ENCODE measurements around the gene CD9.
"Not testable (repeated sequence)": the region's sequence is repeated elsewhere in the genome, so short reads cannot be mapped to it uniquely, and the experiment has no call there.

CD9 gene

GRCh38 chr12:6200256-6201212, at the start of gene CD9:
Gene CD9 (plus strand): TSS chr12:6200400. CDS start chr12:6200500, 100 bp downstream.
- DNase-seq: no peak

GRCh38 chr12:6154730-6155459, 45.3 kb upstream of the CD9 start:
- no peak for DNase-seq

GRCh38 chr12:6157482-6157881, 42.7 kb upstream of the CD9 start:
- DNase-seq: no peak

GRCh38 chr12:6158255-6158654, 41.9 kb upstream of the CD9 start:
- DNase-seq: no peak

- no peak for DNase-seq
These were observed 41.5 kb upstream of the CD9 start for GRCh38 chr12:6158749-6159148.

GRCh38 chr12:6159166-6160011, 40.8 kb upstream of the CD9 start:
- DNase-seq: not testable (repeated sequence)

GRCh38 chr12:6160049-6160649, 40.1 kb upstream of the CD9 start:
- DNase-seq: not testable (repeated sequence)

- peak; percentile 77 for DNase-seq
These were observed 38.9 kb upstream of the CD9 start for GRCh38 chr12:6161124-6161882.

- DNase-seq: no peak
These were observed 36.7 kb upstream of the CD9 start for GRCh38 chr12:6163416-6164060.

GRCh38 chr12:6165395-6165794, 34.8 kb upstream of the CD9 start:
- DNase-seq: peak; percentile 85

- DNase-seq: no peak
These were observed 33.4 kb upstream of the CD9 start for GRCh38 chr12:6166808-6167207.

GRCh38 chr12:6167327-6168280, 32.6 kb upstream of the CD9 start:
- DNase-seq: peak; percentile 92

GRCh38 chr12:6171409-6172015, 28.7 kb upstream of the CD9 start:
- DNase-seq: no peak

GRCh38 chr12:6172086-6172485, 28.1 kb upstream of the CD9 start:
- no peak for DNase-seq

- no peak for DNase-seq
These were observed 27.3 kb upstream of the CD9 start for GRCh38 chr12:6172862-6173261.

- no peak for DNase-seq
These were observed 22.4 kb upstream of the CD9 start for GRCh38 chr12:6177642-6178358.

- peak; percentile 79 for DNase-seq
These were observed 21.0 kb upstream of the CD9 start for GRCh38 chr12:6178981-6179761.
